ENCODE results near the gene SUN5.
"Not testable (repeated sequence)": the region's sequence is repeated elsewhere in the genome, so short reads cannot be mapped to it uniquely, and the experiment has no call there.

SUN5 gene

DNA sequence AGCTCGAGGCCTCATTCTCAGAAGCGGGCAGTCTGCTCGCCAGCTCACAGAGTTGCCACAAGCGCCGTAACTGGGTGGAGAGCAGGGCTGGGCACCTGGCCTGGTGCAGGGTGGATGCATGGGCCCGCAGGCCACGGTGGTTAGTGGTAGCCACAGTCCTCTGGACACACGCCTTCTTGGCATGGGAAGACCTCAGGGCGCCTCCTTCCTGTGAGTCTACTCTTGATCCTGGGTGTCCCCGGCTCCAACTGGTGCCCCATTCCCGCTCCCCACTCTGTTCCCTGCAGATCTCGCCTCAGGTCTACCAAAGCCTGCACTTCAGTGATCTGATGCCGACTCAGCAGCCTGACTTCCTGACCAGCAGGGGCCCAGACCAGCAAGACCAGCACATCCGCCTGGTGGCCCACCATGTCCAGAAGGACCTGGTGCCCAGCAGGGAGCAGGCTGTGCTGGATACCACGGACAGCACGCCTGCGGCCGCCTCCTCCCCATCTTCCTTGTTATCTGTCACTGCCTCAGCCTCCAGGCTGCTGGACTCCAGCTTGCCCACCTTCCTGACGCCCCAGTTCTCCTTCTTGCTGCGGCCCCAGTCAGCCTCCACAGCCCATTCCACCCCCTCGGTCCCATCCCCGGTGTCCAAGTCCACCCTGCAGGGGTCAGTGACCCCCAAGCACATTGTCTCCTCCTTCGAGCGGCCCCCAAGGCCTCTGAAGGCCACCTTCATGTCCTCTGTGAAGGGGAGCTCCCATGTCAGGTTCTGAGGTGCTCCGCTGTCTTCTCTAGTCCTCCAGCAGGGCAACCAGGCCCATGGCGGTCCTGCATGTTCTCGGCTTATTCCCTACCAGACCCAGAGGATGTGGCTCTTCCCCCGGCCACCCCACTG lies 43.1 kb downstream of the SUN5 start:
- no peak for DNase-seq

DNA sequence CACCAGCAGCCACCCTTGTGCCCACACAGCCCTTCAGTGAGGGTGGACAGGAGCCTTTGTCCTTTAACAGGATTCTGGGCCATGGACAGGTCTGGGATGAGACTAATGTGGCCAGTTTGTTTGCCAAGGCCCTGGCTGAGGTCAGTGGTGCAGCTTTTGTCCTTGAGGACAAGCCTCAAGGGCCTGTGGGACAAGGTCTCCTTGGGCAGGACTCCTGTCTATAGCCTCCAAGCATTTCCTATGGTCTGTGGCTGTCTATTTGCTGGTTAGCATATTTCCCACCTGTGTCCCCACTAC lies 44.1 kb downstream of the SUN5 start:
- DNase-seq: no peak

DNA sequence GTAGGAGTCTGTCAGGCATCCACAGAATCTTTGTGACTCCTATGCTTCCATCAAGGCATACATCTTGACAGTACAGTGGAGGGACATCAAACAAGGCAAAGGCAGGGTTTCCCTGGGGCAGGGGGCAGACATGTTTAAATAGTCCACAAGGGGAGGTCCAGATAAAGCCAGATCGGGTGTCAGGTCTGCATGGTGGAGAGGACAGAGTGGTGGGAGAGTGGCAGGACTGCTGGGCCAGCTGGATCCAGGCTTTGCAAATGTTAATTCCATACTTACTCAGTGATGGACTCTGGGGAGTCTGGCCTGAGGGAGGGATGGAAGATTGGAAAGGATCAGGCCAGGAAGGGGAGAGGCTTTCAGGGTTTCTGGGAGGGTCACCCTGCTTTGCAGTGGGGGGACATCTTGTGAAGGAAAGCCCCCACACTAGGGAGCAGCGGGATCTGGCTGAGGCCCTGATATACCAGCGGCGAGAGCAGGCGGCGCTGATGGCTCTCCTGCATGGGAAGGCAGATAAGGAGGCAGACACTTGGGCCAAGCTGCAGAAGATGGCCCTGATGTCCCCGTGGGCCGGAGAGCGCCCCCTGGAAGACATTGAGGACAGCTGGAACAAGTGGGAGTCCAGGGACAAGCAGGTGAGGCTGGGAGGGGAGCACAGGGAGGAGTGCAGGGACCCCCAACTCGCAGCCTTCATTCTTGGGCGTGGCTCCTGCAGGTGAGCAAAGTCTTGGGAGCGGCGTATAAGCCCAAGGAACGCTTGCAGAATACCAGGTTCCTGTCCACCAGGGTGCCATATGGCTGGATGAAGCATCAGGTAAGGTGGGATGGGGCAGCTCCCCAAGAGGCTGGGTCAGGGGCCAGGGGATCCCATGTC lies 44.6 kb downstream of the SUN5 start:
- DNase-seq: no peak

DNA sequence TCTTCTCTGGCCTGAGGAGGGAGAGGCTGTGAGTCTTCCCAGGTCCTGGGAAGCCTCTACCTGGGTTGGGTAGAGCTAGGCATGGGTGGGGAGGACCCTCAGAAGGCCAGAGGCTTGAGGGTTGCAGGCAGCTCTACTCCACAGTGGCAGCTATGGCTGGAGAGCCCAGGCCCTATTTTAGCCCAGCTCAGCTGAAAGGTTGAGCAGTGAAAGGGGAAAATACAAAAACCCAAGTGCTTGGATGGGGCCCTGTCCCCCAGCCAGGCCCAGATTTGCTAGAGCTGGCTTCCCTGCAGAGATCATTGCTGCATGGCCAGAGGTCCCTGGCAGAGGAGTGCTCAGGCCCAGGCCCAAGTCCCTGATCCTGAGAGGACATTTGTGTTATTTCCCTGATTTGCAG lies 45.7 kb downstream of the SUN5 start:
- DNase-seq: no peak

DNA sequence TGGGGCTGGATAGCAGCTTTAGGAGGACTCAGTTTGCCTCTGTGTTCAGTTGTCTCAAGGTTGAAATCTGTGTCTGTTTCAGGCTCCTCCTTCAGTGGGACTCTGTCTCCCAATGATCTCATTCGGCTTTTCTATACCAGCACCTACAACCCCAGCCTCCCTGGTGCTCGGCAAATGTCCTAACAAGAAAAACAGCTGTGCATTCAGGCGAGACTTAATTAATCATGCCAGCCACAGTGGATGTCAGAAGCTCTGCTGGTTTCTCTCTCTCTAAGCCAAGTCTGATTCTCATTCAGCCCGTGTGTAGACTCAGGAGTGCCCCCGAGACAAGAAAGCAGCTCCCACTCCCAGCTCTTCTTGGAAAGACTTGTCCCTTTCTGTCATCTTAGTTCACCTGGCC lies 46.8 kb downstream of the SUN5 start:
- DNase-seq: no peak

DNA sequence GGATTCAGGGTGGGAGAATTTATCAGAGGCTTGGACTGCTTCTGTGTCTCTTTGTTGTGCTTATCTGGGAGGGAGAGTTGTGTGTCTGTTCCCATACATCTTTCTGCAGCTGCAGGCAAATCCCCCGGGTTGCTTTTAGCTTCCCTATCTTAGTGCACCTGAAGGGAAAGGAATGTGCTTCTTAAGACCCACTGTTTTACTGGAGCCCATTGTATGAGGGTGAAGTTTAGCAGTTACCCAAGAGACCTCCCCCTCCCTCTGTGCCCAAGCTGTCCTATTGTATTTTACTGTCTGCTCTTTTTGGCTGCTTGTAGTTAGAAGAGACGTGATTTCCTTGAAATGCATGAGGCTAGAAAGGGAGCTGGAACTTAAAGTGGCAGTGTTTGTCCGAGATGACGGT lies 53.7 kb downstream of the SUN5 start:
- DNase-seq: not testable (repeated sequence)

DNA sequence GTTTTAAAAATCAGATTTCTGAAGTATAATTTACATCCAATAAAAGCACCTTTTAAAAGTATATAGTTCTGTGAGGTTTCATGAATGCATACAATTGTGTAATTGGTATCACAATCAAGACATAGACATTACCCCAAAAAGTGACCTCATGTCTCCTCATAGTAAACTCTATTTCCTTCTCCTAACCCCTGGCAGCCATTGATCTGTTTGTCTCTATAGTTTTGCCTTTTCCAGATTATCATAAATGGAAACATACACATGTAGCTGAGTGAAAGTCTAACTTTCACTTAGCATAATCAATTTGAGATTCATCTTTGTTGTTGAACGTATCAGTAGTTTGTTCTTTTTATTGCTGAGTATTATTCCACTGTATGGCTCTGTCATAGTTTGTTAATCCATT lies 57.6 kb downstream of the SUN5 start:
- no peak for DNase-seq

DNA sequence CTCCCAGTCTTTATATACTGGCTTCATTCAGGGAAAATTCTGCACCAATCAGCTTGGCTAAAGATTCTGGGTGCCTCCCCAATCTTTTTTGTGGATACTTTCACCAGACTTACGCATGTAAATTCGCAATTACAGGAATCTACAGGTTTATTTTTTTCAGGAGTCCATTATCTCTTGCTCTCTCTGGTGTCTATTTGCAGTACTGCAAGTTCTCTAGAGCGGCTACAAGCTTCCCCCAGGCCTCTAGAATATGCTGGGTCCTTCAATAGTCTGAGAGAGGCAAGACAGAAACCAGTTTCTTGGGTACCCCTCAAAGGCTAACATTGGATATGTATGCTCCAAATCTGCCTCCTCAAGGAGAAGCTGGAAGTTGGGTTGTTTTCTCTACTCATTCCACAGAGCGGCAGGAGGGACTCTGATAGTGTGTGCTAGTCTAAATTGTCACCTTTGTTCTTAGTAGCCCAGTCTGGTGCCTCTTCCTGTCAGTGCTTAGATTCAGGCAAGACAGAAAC lies 58.5 kb downstream of the SUN5 start:
- no peak for DNase-seq

DNA sequence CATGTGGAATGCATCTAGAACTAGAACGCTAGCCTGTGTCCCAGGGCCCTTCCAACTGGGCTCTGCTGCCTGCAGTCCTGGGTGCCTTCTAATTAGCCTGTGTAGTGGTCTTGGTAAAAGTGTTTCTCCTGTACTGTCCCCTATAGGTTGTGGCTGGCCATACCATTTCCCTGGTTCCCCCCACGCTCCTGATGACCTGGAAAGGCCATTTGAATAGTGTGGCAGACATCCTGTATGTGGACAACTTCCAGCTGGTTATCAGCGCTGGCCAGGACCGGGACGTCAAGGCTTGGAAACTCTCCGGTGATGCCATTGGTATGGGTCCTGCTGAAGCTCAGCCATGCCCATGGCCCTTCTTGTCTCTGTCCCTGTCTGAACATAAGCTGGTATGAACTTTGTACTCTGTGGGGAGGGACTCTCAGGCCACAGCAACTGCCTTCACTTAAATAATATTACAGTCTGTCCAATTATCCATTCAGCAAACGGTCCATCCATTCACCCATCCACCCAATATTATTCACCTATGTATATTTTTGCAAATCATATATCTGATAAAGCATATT lies 60.7 kb downstream of the SUN5 start:
- DNase-seq: no peak

DNA sequence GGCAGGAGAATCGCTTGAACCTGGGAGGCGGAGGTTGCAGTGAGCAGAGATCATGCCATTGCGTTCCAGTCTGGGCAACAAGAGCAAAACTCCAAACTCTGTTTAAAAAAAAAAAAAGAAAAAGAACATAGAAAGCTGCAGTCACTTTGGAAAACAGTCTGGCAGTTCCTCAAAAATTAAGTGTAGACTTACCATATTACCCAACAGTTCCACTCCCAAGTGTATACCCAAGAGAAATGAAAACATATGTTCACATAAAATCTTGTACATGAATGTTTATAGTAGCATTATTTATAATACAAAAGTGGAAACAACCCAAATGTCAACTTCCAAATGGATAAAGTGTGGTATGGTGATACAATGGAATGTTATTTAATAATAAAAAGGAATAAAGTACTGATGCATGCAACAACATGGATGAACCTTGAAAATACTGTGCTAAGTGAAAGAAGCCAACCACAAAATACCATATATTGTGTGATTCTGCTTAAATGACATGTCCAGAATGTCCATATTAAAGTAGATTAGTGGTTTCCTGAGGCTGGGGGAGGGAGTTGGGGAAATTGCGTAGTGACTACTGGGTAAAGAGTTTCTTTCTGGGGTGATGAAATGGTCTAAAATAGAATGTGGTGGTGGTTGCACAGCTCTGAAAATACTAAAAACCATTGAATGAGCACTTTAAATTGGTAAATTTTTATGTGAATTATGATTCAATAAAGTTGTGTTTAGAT lies 62.9 kb downstream of the SUN5 start:
- DNase-seq: no peak

DNA sequence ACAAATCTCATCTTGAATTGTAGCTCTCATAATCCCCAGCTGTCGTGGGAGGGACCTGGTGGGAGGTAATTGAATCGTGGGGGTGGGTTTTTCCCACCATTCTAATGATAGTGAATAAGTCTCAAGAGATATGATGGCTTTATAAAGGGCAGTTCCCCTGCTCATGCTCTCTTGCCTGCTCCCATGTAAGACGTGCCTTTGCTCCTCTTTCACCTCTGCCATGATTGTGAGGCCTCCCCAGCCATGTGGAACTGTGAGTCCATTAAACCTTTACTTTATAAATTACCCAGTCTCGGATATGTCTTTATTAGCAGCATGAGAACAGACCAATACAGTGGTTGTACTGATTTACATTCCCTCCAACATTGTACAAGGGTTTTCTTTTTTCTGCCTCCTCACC lies 69.7 kb downstream of the SUN5 start:
- no peak for DNase-seq

Data from NCI-H1105 treated with DMSO at 0.1 percent for 48 hours (cell line).